ENCODE results near the gene PKIB.

Gene PKIB

GRCh38 chr6:122749451-122750050, 139.3 kb downstream of the PKIB start:
- DNase-seq, result no peak

DNA sequence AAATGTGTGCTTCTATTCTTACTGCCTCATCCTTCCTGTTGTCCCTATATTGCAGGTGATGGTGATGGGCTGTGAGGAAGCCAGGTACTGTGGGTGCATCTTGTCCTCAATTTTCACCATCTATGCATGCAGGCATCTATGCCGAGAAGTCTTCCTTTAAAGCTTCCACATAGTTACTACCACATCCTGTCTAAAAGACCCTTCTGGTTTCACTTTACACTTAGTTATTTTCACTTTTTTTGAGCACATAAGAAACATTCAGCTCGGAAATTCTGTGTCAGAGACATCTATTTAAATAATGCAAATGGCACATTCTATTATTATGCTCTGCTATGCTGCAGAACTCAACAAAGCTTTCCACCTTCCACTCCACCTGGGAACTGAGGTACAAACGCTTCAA, 141.1 kb downstream of the PKIB start:
- no peak for DNase-seq

GRCh38 chr6:122752459-122752858, 142.3 kb downstream of the PKIB start:
- DNase-seq, result no peak

DNA sequence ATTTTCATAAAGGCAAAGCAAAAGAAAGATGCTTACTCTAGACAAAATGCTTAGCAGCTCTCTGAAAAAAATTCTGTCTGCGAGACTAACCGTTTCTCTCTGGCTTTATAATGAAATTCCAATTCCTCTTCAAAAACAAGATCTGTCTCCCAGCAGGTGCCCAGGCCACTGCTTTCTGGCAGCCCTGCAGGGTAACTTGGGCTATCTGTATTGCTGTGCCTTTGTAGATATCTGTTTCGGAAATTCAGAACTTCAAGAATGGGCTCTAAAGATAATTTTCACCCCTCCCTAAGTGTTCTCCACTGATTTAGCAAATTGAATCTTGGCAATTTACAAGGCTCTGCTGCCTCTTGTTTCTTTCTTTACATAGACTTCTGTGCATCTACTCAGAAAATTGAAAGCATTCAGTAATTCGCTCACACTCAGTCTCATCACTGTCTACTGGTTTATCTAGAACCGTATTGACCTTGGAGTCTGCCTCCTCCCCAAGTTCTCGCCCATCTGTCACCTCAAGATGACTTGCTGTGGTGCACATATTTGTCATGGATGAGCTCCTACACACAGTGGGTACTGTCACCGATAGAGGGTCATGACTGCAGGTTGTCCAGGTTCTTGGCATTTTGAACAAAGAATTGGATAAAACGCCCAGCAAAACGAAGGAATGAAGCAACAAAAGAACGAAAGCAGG, 142.9 kb downstream of the PKIB start:
- DNase-seq, result no peak

DNA sequence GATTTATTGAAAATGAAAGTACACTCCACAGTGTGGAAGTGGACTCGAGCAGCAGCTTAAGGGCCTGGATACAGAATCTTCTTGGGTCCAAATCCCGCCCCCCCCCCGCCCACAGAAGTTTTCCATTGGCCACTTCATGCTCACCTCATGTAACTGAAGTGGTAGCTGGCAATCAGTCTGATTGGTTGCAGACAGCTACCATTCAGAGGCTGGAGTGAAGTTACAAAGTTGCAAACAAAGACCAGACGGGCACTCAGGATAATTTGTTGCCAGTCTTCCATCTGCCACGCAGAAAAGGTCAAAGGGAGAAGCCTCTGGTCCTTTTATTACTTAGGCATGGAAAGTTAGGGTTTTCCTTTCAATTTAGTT, 143.5 kb downstream of the PKIB start:
- no peak for DNase-seq

- no peak for DNase-seq
Observed at GRCh38 chr6:122754191-122754731, 144.1 kb downstream of the PKIB start.

DNA sequence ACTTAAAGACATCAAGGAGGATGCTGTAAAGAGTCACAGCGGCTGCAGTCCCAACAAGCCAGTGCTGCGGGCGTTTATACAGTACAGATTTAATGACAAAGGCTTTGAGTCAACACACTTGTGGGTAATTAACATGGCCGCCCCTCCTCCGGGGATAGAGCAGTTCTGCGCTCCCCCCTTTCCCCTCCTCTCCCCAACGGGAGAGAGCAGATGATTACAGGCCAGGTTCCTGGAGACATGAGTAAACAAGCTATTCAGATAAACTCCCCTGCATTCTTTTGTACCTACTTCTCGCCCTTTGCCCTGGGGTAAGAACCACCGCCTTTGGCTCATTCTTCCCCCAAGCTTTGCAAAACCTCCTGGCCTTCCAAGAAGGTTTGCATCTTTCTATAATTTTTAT, 145.7 kb downstream of the PKIB start:
- no peak for DNase-seq

DNA sequence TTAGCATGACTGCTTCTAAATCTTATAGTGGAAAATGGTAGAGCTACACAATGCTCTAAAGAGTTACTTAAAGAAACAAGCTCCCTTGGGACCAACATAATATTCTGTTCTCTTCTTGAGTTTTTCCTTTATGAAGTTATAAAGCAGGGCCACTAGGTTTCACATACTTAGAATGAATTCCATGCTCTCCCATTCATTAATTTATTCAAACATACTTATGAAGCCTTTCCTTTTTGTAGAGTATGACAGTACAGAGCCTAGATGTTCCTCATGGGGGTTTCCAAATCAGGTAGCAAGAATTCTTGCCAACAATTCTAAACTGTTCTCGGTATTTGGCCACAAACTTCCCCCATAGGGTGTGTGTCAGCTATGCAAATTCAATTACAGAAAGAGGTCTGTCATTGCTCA, 148.7 kb downstream of the PKIB start:
- no peak for DNase-seq

GRCh38 chr6:122760330-122760729, 150.1 kb downstream of the PKIB start:
- no peak for DNase-seq

DNA sequence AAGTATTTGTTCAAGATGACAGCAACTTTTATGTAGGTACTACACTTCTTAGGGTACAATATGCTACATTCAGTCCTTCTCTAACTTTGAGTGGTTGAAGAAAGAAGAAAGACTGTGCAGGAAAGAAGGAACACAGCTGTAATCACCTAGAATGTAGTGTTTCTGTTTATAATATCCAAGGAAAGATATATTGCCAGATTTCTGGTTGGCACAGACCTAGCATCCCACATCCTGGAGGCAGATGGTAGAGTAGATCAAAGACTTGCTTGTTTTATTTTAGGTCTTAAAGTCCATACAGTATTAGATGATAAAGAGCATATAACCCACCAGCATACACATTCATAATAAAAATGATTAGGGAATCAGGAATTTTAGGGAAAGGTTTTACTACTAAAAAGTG, 156.1 kb downstream of the PKIB start:
- no peak for DNase-seq

DNA sequence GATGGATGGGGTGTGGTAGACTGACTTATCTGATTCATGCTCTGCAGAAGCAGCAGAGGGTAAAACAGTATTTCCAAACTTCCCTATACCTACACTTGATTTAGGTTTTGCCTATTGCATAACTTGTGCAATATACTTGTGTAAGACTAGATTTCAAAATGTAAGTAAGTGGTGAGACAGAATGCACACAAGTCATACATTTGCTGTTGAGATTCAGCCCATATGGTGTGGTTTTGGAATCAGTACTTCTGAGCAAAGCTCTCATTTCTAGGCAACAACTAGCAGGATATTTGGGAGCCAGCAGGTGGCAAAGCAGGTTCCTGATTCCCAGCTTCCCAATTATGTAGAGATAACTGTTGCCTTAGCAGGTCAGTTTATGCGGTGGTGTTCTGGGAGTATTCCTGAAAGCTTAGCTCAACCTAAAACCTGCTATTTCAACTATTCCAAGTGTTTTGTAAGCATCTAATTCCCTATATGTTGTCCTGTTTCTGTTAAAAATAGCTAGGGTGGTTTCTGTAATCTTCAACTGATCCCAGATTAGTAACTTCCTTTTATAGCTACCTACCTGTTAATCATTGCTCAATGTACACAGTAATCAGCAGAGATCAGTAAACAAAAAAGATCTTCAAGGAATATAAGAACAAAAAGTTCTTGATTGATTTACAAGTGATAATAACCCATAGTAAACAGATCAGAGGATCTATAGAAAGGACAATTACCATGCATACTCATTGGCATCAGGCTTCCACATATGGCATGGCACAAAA, 160.8 kb downstream of the PKIB start:
- DNase-seq, result no peak

DNA sequence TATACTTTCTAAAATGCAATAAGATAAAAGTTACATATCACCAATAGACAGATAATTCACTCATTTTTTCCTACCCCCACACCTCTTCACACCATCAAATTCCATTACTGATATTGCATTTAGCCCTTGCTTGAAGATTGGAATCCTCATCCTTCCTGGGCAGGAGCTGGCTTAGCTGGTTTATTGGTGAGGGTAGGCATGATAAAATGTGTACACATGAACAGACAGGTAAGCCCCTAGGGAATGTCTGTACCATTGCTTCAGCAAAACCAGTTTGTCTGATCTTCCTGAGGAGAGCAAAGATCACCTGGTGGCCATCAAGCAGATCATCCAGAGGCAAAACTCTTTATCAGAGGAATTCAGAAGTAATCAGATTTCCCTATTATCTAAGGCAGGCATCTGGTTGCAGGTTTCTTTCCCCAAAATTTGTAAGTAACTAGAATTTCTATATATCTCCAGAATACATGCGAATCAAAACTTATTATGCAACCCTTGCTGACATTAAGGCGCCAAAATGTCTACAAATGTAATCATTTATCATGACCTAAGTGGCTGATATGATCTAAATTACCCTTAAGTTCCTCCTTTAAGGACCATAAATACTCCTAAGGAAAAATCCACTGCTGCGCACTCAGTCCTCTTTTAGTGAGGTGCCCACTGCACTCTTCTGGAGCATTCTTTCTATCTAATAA, 162.7 kb downstream of the PKIB start:
- no peak for DNase-seq

All from effector CD8-positive, alpha-beta T cell (primary cell).